Esophagus squamous epithelium (tissue), 4 donors: ENCODE data around the gene LNP1.
"Not testable (repeated sequence)": the region's sequence is repeated elsewhere in the genome, so short reads cannot be mapped to it uniquely, and the experiment has no call there.

Experiments used
- POLR2A ChIP-seq, 4 donors: fragments of 450-650 bp; IDR thresholded peaks; one replicate each; pipeline ENCODE4 v1.6.1; 2017; ENCODE audit warnings: antibody characterized with exemption in 4 of 4, mild to moderate bottlenecking in 4 of 4, moderate library complexity in 3 of 4
- TF ChIP-seq, protein P1 (sequence below), 6 experiments: fragments of 450-650 bp in 4 of 6; fragments of 200-600 bp in 2 of 6; sonication (generic) in 2 of 6; IDR thresholded peaks; one replicate each; pipeline ENCODE4 v1.5.1; 2016 to 2019; ENCODE audit warnings: antibody characterized with exemption in 6 of 6, mild to moderate bottlenecking in 4 of 6, moderate library complexity in 4 of 6

- not testable (repeated sequence) for TF ChIP-seq POLR2A (IDR thresholded peaks at IDR 0.05)
- TF ChIP-seq, protein P1, sequence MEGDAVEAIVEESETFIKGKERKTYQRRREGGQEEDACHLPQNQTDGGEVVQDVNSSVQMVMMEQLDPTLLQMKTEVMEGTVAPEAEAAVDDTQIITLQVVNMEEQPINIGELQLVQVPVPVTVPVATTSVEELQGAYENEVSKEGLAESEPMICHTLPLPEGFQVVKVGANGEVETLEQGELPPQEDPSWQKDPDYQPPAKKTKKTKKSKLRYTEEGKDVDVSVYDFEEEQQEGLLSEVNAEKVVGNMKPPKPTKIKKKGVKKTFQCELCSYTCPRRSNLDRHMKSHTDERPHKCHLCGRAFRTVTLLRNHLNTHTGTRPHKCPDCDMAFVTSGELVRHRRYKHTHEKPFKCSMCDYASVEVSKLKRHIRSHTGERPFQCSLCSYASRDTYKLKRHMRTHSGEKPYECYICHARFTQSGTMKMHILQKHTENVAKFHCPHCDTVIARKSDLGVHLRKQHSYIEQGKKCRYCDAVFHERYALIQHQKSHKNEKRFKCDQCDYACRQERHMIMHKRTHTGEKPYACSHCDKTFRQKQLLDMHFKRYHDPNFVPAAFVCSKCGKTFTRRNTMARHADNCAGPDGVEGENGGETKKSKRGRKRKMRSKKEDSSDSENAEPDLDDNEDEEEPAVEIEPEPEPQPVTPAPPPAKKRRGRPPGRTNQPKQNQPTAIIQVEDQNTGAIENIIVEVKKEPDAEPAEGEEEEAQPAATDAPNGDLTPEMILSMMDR (IDR thresholded peaks at IDR 0.05), result not testable (repeated sequence)
Observed at GRCh38 chr3:100477851-100478360, 76.6 kb downstream of the LNP1 start.
